ENCODE results near the gene P2RX7.

Gene P2RX7

DNA sequence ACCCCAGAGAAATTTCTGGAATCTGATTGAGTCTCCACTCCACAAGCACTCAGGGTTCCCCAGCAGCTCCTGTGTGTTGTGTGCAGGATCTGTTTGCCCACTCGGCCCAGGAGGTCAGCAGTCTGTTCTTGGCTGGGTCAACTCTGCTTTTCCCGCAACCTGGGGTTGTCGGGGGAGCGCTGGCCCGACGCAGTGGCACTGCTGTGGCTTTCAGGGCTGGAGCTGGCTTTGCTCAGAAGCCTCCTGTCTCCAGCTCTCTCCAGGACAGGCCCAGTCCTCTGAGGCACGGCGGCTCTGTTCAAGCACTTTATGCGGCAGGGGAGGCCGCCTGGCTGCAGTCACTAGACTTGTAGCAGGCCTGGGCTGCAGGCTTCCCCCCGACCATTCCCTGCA is 100.9 kb downstream of the P2RX7 start:
- Histone ChIP-seq H3K4me3 (replicated peaks; ENCODE audit: insufficient read depth, low read length) (no peak overlapping the region), H3K27ac (replicated peaks) (no peak overlapping the region), H3K27me3 (ENCODE audit: insufficient read depth, poor library complexity, severe bottlenecking) (no peaks in the 10 kb centered on the region)
- no peak for TF ChIP-seq CTCF (IDR thresholded peaks at IDR 0.05; ENCODE audit: insufficient read depth, low read length)
- DNase-seq (ENCODE audit: low read depth in 1 of 2, low spot score in 1 of 2), result no peak

GRCh38 chr12:121236776-121237175 is 104.1 kb downstream of the P2RX7 start:
- H3K27me3 ChIP-seq (ENCODE audit: insufficient read depth, poor library complexity, severe bottlenecking), result no peaks in the 10 kb centered on the region
- TF ChIP-seq CTCF (IDR thresholded peaks at IDR 0.05; ENCODE audit: insufficient read depth, low read length) (no peak), REST (IDR thresholded peaks at IDR 0.05; ENCODE audit: insufficient replicate concordance, low read depth) (no peak)
- no peak for DNase-seq (ENCODE audit: low read depth in 1 of 2, low spot score in 1 of 2)
- no peak overlapping the region for H3K4me3 ChIP-seq (replicated peaks; ENCODE audit: insufficient read depth, low read length)
- H3K27ac ChIP-seq (replicated peaks), result no peak overlapping the region

DNA sequence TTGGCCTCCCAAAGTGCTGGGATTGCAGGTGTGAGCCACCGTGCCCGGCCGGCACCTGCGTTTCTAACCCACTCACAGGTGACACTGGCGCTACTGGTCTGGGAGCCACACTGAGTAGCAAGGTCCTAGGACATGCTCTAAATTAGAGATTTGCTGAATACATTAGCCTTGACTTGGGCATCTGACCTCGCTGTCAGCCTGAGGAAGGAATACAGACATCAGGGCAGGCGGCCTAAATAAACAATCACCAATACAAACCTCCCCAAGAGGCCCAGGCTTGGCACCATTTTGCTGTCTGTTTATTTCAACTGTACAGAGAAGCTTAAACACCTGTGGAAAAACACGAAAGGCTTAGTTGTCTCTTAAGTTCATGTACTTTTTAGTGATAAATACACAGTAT is 104.7 kb downstream of the P2RX7 start:
- no peak overlapping the region for H3K4me3 ChIP-seq (replicated peaks; ENCODE audit: insufficient read depth, low read length)
- TF ChIP-seq GABPA (IDR thresholded peaks at IDR 0.05; ENCODE audit: low read depth) (no peak), SPI1 (IDR thresholded peaks at IDR 0.05; ENCODE audit: borderline replicate concordance, low read depth) (no peak), REST (IDR thresholded peaks at IDR 0.05; ENCODE audit: insufficient replicate concordance, low read depth) (no peak), POLR2AphosphoS5 (IDR thresholded peaks at IDR 0.05; ENCODE audit: low read depth) (0 out of 2 replicates have a peak, but pooled peaks have one; percentile 27), CTCF (IDR thresholded peaks at IDR 0.05; ENCODE audit: insufficient read depth, low read length) (no peak)
- peak overlapping the region; percentile 95 for H3K27ac ChIP-seq (replicated peaks)
- DNase-seq (ENCODE audit: low read depth in 1 of 2, low spot score in 1 of 2), result no peak
- H3K27me3 ChIP-seq (ENCODE audit: insufficient read depth, poor library complexity, severe bottlenecking), result no peaks in the 10 kb centered on the region

Data from HL-60 (cell line).